Measurements from ENCODE around the gene CFAP100.

CFAP100 gene

DNA sequence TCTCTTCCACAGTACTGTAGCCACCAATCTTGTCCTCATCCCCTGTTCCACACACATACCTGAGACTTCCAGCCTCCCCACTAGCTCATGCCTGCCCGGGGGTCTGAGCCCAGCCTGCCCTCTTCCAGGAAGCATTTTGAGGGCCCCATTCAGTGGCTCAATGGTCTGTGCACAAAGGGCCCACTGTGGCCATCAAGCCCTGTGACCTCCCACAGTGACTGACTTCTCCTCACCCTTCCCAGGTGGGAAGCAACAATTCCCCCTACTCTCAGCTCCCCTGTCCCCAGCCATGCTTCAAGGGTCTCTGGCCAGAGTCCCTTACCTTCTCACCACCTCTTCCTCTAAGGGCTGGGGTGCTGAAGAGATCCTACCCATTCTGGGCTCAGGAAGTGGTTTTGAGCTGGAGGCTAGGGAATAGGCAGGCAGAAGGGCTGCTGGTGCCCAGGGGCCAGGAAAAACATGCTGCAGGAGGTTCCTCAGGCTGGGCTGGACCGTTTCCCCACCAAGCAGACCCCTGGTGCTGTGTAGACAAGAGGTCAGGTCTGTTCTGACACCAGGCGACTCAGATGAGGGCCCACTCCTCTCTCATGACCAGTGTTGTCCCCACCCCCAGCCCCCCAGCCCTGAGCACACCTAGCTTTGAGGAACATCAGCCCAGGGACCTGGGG, 34.5 kb upstream of the CFAP100 start:
- TF ChIP-seq, protein P1, sequence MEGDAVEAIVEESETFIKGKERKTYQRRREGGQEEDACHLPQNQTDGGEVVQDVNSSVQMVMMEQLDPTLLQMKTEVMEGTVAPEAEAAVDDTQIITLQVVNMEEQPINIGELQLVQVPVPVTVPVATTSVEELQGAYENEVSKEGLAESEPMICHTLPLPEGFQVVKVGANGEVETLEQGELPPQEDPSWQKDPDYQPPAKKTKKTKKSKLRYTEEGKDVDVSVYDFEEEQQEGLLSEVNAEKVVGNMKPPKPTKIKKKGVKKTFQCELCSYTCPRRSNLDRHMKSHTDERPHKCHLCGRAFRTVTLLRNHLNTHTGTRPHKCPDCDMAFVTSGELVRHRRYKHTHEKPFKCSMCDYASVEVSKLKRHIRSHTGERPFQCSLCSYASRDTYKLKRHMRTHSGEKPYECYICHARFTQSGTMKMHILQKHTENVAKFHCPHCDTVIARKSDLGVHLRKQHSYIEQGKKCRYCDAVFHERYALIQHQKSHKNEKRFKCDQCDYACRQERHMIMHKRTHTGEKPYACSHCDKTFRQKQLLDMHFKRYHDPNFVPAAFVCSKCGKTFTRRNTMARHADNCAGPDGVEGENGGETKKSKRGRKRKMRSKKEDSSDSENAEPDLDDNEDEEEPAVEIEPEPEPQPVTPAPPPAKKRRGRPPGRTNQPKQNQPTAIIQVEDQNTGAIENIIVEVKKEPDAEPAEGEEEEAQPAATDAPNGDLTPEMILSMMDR (IDR thresholded peaks at IDR 0.05), result no peak
- H3K27me3 Mint-ChIP-seq (ENCODE audit: low read depth, poor library complexity), result peaks cover 36% of the 10 kb centered on the region
- DNase-seq, result no peak

DNA sequence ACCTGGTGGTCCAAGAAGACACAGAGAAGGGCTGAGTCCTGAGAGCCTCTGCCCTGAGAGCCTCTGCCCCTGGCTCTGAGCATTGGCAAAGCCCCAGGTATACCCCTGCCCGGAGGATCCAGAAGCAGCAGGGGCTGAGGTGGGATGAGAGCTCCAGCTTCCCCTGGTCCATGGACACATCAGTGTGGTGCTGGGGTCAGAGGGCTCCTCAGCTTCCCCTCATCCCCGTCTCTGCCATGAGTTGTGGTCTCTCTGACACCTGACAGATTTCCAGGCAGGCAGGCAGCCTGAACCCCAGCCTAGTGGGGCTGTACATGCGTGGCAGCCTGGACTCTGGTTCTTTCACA, 34.0 kb upstream of the CFAP100 start:
- no peak for DNase-seq

More for the DNA sequence above, 34.5 kb upstream of the CFAP100 start:
- H3K4me1 Mint-ChIP-seq, result peaks cover 30% of the 10 kb centered on the region
- H3K9me3 Mint-ChIP-seq, result no peaks in the 10 kb centered on the region
- no peak overlapping the region for H3K27ac Mint-ChIP-seq
- H3K4me3 Mint-ChIP-seq, result no peak overlapping the region
- no peaks in the 10 kb centered on the region for H3K36me3 Mint-ChIP-seq (ENCODE audit: low read depth)

DNA sequence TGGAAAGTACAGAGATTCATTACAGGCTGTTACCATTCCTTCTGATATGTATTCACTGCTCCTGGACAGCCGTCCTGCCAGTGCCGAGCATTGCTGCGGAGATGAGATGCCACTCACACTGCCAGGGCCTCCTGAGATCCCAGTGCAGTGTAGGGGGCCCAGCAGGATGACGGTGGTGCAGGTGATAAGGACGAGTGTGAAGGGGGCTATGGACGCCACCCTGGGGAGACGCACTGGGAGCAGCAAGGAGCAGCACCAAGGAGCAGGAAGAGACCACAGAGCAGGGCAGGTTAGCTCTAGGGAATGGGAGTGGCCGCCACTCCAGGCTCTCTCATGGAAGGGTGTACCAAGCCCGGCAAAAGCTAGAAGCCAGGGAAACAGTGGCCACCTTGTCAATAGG, 33.5 kb upstream of the CFAP100 start:
- Mint-ChIP-seq H3K36me3 (ENCODE audit: low read depth) (no peaks in the 10 kb centered on the region), H3K9me3 (no peaks in the 10 kb centered on the region), H3K27me3 (ENCODE audit: low read depth, poor library complexity) (peaks cover 36% of the 10 kb centered on the region), H3K27ac (no peak overlapping the region), H3K4me3 (no peak overlapping the region), H3K4me1 (peaks cover 22% of the 10 kb centered on the region)
- DNase-seq, result no peak
- TF ChIP-seq, protein P1 (IDR thresholded peaks at IDR 0.05), result no peak

More for the DNA sequence above, 34.0 kb upstream of the CFAP100 start:
- Mint-ChIP-seq H3K9me3 (no peaks in the 10 kb centered on the region), H3K4me3 (no peak overlapping the region), H3K36me3 (ENCODE audit: low read depth) (no peaks in the 10 kb centered on the region), H3K27me3 (ENCODE audit: low read depth, poor library complexity) (peaks cover 36% of the 10 kb centered on the region), H3K4me1 (peaks cover 25% of the 10 kb centered on the region), H3K27ac (no peak overlapping the region)
- TF ChIP-seq, protein P1 (IDR thresholded peaks at IDR 0.05), result no peak

DNA sequence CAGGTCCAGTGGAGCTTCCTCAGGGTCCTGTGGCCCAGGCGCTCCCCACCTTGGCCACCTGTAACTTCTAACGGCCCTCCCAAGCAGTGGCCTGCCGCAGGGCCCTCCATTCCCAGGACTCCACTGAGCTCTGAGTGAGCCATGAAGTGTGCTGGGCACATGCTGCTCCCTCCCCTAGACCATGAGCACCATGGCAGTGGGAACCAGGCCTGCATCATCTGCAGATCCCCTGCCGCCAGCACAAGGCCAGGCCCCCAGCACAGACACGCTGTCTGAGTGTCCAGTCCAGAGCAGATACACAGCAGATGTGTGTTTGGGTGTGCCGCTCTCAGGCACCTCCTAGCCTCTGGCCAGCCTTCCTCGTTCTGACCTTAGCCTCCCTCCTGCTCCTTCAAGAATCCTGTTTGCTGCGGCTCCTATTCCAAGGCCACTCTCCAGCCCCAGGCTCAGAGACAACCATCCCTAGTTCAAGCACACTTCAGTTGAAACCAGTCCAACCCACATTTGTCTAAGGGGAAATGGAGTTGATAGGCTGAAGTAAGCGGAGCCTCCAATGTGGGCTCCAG, 30.5 kb upstream of the CFAP100 start:
- Mint-ChIP-seq H3K4me3 (no peak overlapping the region), H3K9me3 (no peaks in the 10 kb centered on the region), H3K4me1 (peaks cover 7% of the 10 kb centered on the region), H3K27me3 (ENCODE audit: low read depth, poor library complexity) (peaks cover 25% of the 10 kb centered on the region), H3K27ac (peak overlapping the region; percentile 83), H3K36me3 (ENCODE audit: low read depth) (no peaks in the 10 kb centered on the region)
- TF ChIP-seq, protein P1 (IDR thresholded peaks at IDR 0.05), result no peak
- DNase-seq, result no peak

DNA sequence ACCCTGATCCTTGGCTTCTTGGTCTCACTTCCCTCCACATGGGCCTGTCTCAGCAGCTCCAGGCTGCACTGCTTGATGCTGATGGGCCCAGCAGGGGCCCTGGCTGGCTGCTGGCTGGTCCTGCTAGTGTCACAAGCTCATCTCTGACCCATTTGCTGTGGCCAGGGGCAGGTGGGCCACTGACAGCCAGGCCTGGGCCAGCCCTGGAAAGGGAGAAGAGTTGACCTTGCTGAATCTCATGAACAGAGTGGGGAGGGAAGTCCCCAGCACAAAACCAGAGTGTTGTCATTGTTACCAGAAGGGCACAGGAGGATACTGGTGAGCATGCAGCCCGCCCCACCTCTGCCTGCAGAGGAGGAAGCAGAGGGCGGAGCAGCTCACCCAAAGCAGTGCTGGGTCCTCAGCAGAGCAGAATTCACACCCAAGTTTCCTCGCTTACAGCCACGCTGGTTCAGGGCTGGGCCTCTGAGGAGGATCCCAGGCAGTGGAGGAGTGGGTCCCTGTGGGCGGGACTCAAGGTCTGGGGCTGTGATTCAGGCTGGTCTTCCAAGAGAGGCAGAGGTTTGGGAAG, 29.9 kb upstream of the CFAP100 start:
- Mint-ChIP-seq H3K4me1 (peaks cover 7% of the 10 kb centered on the region), H3K27ac (no peak overlapping the region), H3K27me3 (ENCODE audit: low read depth, poor library complexity) (peaks cover 20% of the 10 kb centered on the region), H3K36me3 (ENCODE audit: low read depth) (no peaks in the 10 kb centered on the region), H3K9me3 (no peaks in the 10 kb centered on the region), H3K4me3 (no peak overlapping the region)
- DNase-seq, result no peak
- TF ChIP-seq, protein P1 (IDR thresholded peaks at IDR 0.05), result no peak

Data from nephron progenitor cell (in vitro differentiated cells).